HepG2 (cell line): ENCODE data around the gene NME7. TPM values are rescaled to one million over a fixed set of nuclear protein-coding genes. Genes with fewer than 3 reads are reported as not detected.
A peak's percentile ranks its signal among the peaks of the same experiment; 100 is the strongest.

ENCODE experiments used
- ATAC-seq: fragments of 200-7000 bp; cut with Tn5 transposase; 3 replicates; pipeline ENCODE4 v1.9.1; 2020; ENCODE audit warnings: mild to moderate bottlenecking, moderate library complexity
- BruUV-seq: library from RNA; stranded (reverse); fragments of 400-500 nt; replicated peaks from 2 replicates; lab custom pipeline; 2021; lab: Mats Ljungman, UMichigan
- CTCF ChIA-PET: fragments of 300-600 bp; formaldehyde crosslinking; extraction: SDS; loops from one replicate; lab custom pipeline; 2021; ENCODE audit warnings: low total read pairs, inconsistent platforms, low intra/inter-chr PET ratio; lab: Yijun Ruan, JAX
- POLR2A ChIA-PET: fragments of 350-600 bp; sonication (Branson Sonifier 250); formaldehyde crosslinking; loops from one replicate; lab custom pipeline; 2020; ENCODE audit warnings: antibody characterized with exemption, inconsistent platforms; lab: Yijun Ruan, JAX
- DNase-seq: peaks from one replicate; pipeline ENCODE4 v3.0.0-alpha.2; 2015; ENCODE audit warnings: low spot score
- FAIRE-seq: peaks from 3 replicates; lab custom pipeline; 2011; peaks lifted over from hg19 to GRCh38; lab: Jason Lieb, UNC
- H2AFZ ChIP-seq: one replicate; pipeline ENCODE4 v1.6.1; 2011; ENCODE audit warnings: low read length, inconsistent platforms
- H3K27ac ChIP-seq: fragments of 300-600 bp; 3 replicates; pipeline ENCODE4 v1.8.0; 2011; ENCODE audit warnings: mixed run types, mild to moderate bottlenecking, mixed read lengths, low read length, inconsistent platforms; ENCODE audit not compliant: insufficient read depth; ENCODE audit errors: extremely low read length
- H3K27me3 ChIP-seq, 2 experiments: fragments of 200-600 bp in 1 of 2; 2 replicates in 1 of 2; 3 replicates in 1 of 2; pipeline versions ENCODE4 v1.6.0 to v1.8.0; 2011; ENCODE audit warnings: low read length in 2 of 2, mild to moderate bottlenecking in 2 of 2, moderate library complexity in 2 of 2, inconsistent platforms in 1 of 2; ENCODE audit not compliant: insufficient read depth in 2 of 2, control insufficient read depth in 1 of 2
- H3K36me3 ChIP-seq, 2 experiments: fragments of 200-600 bp in 1 of 2; replicated peaks in 1 of 2; 2 replicates in 1 of 2; 3 replicates in 1 of 2; pipeline versions ENCODE4 v1.5.1 to v1.8.0; 2011; ENCODE audit warnings: low read length in 2 of 2, inconsistent platforms in 1 of 2; ENCODE audit not compliant: insufficient read depth in 2 of 2, control insufficient read depth in 1 of 2
- H3K4me1 ChIP-seq: 2 replicates; pipeline ENCODE4 v1.5.1; 2012; ENCODE audit warnings: low read length, inconsistent platforms; ENCODE audit not compliant: insufficient read depth
- H3K4me2 ChIP-seq: 2 replicates; pipeline ENCODE4 v1.6.0; 2011; ENCODE audit warnings: low read depth, low read length, inconsistent platforms
- H3K4me3 ChIP-seq, 3 experiments: fragments of 200-600 bp in 1 of 3; sonication (generic), shearing (Covaris generic) in 1 of 3; replicated peaks in 1 of 3; 2 replicates each; pipeline ENCODE4 v1.5.1; 2011 to 2016; ENCODE audit warnings: low read length in 3 of 3, inconsistent platforms in 2 of 3, low read depth in 2 of 3, mild to moderate bottlenecking in 2 of 3, control low read depth in 1 of 3, mixed read lengths in 1 of 3; ENCODE audit not compliant: insufficient read depth in 1 of 3
- H3K79me2 ChIP-seq: one replicate; pipeline ENCODE4 v1.6.1; 2011; ENCODE audit warnings: low read length, inconsistent platforms; ENCODE audit not compliant: insufficient read depth
- H3K9ac ChIP-seq: 2 replicates; pipeline ENCODE4 v1.6.0; 2011; ENCODE audit warnings: mild to moderate bottlenecking, low read depth, low read length, inconsistent platforms; ENCODE audit not compliant: insufficient read depth
- H3K9me3 ChIP-seq: 2 replicates; pipeline ENCODE4 v1.5.1; 2012; ENCODE audit warnings: mild to moderate bottlenecking, low read length
- H4K20me1 ChIP-seq: 2 replicates; pipeline ENCODE4 v1.6.0; 2011; ENCODE audit warnings: inconsistent platforms, mild to moderate bottlenecking, low read length, moderate library complexity; ENCODE audit not compliant: insufficient read depth
- CAMTA2 ChIP-seq: sonication (generic); formaldehyde crosslinking; IDR thresholded peaks from 2 replicates; pipeline ENCODE4 v1.4.0; 2020; ENCODE audit warnings: mild to moderate bottlenecking, missing genetic modification reagents, borderline replicate concordance
- MAFK ChIP-seq, 2 experiments: IDR thresholded peaks in 1 of 2; conservative IDR thresholded peaks in 1 of 2; 2 replicates each; pipeline ENCODE4 v1.6.1; 2011; ENCODE audit warnings: improper control_type of control experiment in 2 of 2, low read length in 2 of 2
- ZNF556 ChIP-seq: sonication (generic); formaldehyde crosslinking; IDR thresholded peaks from 2 replicates; pipeline ENCODE4 v1.4.0; 2020; ENCODE audit warnings: mild to moderate bottlenecking, missing genetic modification reagents, borderline replicate concordance
- ZNF724P ChIP-seq: sonication (generic); formaldehyde crosslinking; IDR thresholded peaks from 2 replicates; pipeline ENCODE4 v1.8.0; 2022; ENCODE audit warnings: missing genetic modification reagents, borderline replicate concordance
- ZNF749 ChIP-seq: sonication (generic); formaldehyde crosslinking; IDR thresholded peaks from 2 replicates; pipeline ENCODE4 v1.8.0; 2022; ENCODE audit warnings: mild to moderate bottlenecking, missing genetic modification reagents, moderate library complexity, borderline replicate concordance
- whole genome bisulfite sequencing: methylation state at CpG from one replicate; pipeline ENCODE4 v1.1.6; 2017; ENCODE audit warnings: low lambda C conversion rate; 5-methylcytosine and 5-hydroxymethylcytosine counted together
- in situ Hi-C: cut with HindIII; loops from 2 replicates; pipeline ENCODE4 v1.10.0; 2017; ENCODE audit warnings: low pct_unique_long_range_greater_than_20kb; ENCODE audit not compliant: extremely low pct_ligation_motif_present
- intact Hi-C: fragments of 100-400 bp; cut with micrococcal nuclease; formaldehyde crosslinking; loops from one replicate; pipeline ENCODE4 v1.10.0; 2022; ENCODE audit not compliant: unreplicated experiment
- polyA plus RNA-seq, 8 experiments: library from polyadenylated mRNA; depleted of rRNA in 3 of 8; stranded (reverse) in 7 of 8; unstranded in 1 of 8; fragments of >200 nt; fragmentation: Illumina TruSeq in 4 of 8; extraction: Trizol in 4 of 8; gene quantifications; 2 replicates each; pipeline versions ENCODE4 v1.2.1 to v1.2.3, GENCODE V29; 2011 to 2016; ENCODE audit warnings: low read depth in 4 of 8, missing spikeins in 1 of 8, mixed read lengths in 1 of 8; ENCODE audit not compliant: insufficient read depth in 1 of 8
- total RNA-seq, 5 experiments: library from RNA; depleted of rRNA; stranded (reverse); fragments of >200 nt; fragmentation: Illumina TruSeq; extraction: Trizol; gene quantifications; 2 replicates each; pipeline ENCODE4 v1.2.3, GENCODE V29; 2016; ENCODE audit warnings: low read depth in 1 of 5
- TF ChIP-seq, protein P1 (sequence below): sonication (generic); IDR thresholded peaks from 2 replicates; pipeline ENCODE4 v1.6.1; 2016; ENCODE audit warnings: low read depth, borderline replicate concordance
- TF ChIP-seq, protein P2 (sequence below): sonication (generic); formaldehyde crosslinking; IDR thresholded peaks from 2 replicates; pipeline ENCODE4 v1.4.0; 2020; ENCODE audit warnings: missing genetic modification reagents

NME7 gene
- total and polyA plus RNA-seq, 2 of the 13 experiments (the other 11 are each of a cell fraction or from before 2014, with no cell fraction given), result 9.4 to 22.5 TPM

DNA sequence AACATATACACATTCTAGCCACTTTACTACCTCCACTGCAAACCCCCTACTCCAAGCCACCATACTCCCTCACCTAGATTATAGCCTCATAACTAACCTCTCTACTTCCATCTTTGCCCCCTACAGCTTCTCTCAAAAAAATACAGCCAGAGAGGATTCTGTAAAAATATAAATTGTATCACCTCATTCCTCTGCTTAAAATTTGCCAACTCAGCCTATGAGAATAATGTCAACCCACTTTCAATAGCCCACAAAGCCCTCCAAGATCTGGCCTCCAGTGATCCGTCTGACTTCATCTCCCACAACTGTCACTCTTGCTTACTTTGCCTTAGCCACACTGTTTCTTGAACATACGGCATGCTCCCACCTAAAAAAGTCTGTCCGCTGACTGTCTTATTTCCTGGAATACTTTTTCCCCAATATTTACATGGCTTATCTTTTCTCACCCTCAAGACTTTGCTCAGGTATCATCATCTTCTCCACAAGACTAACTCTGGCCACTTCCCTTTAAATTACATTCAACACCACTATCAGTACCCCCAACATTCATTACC is 21.5 kb downstream of the NME7 start:
- H3K27ac ChIP-seq, result no peak overlapping the region

More for the DNA sequence above, 21.5 kb downstream of the NME7 start:
- Histone ChIP-seq H3K4me3 (no peak overlapping the region), H3K4me2 (no peak overlapping the region), H3K4me1 (peaks cover 18% of the 10 kb centered on the region), H4K20me1 (no peaks in the 10 kb centered on the region), H3K9me3 (no peaks in the 10 kb centered on the region), H2AFZ (no peak overlapping the region), H3K79me2 (no peaks in the 10 kb centered on the region)
- no peak for DNase-seq
- CTCF ChIA-PET, result no interaction called here
- POLR2A ChIA-PET, result no interaction called here
- no peak for FAIRE-seq
- intact Hi-C loops, result loop anchor here (5.0 kb wide), 3 partner anchors 199 to 359 kb away; partner anchors contain the start of gene ATP1B1
- no TSS peak for BruUV-seq
- ATAC-seq, result no peak
- TF ChIP-seq ZNF749 (CRISPR knock-in tag) (no peak), CAMTA2 (CRISPR knock-in tag) (no peak), ZNF724P (CRISPR knock-in tag) (no peak), MAFK (conservative IDR thresholded peaks at IDR 0.05 in 1 of 2, IDR thresholded peaks at IDR 0.05 in 1 of 2; ENCODE audit: low read length in 2 of 2) (peak in 1 of 2 experiments; percentile 13; a peak in 2 of 4 replicates), ZNF556 (CRISPR knock-in tag) (no peak)
- TF ChIP-seq, protein P1, sequence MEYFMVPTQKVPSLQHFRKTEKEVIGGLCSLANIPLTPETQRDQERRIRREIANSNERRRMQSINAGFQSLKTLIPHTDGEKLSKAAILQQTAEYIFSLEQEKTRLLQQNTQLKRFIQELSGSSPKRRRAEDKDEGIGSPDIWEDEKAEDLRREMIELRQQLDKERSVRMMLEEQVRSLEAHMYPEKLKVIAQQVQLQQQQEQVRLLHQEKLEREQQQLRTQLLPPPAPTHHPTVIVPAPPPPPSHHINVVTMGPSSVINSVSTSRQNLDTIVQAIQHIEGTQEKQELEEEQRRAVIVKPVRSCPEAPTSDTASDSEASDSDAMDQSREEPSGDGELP, result no peak
- TF ChIP-seq, protein P2, sequence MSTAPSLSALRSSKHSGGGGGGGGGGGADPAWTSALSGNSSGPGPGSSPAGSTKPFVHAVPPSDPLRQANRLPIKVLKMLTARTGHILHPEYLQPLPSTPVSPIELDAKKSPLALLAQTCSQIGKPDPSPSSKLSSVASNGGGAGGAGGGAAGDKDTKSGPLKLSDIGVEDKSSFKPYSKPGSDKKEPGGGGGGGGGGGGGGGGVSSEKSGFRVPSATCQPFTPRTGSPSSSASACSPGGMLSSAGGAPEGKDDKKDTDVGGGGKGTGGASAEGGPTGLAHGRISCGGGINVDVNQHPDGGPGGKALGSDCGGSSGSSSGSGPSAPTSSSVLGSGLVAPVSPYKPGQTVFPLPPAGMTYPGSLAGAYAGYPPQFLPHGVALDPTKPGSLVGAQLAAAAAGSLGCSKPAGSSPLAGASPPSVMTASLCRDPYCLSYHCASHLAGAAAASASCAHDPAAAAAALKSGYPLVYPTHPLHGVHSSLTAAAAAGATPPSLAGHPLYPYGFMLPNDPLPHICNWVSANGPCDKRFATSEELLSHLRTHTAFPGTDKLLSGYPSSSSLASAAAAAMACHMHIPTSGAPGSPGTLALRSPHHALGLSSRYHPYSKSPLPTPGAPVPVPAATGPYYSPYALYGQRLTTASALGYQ (CRISPR knock-in tag), result no peak
- TF ChIP-seq, all 625 proteins: peak for 1
- no peak overlapping the region for H3K9ac ChIP-seq
- H3K27me3 ChIP-seq, result no peaks in the 10 kb centered on the region
- no peaks in the 10 kb centered on the region for H3K36me3 ChIP-seq
- in situ Hi-C loops, result loop anchor here (5.0 to 10.0 kb wide), 2 partner anchors 221 to 734 kb away; no protein-coding TSS in a partner anchor
- 93% methylated on average over 3 of the region's 3 CpGs for WGBS
